Glutamatergic neuron (in vitro differentiated cells): ENCODE measurements around the gene LTO1. TPM values are rescaled to one million over a fixed set of nuclear protein-coding genes. Genes with fewer than 3 reads are reported as not detected.
"Not testable (repeated sequence)": the region's sequence is repeated elsewhere in the genome, so short reads cannot be mapped to it uniquely, and the experiment has no call there.

Source experiments
- DNase-seq: peaks from one replicate; pipeline ENCODE4 v3.0.0; 2022
- H3K27ac Mint-ChIP-seq: one replicate; pipeline ENCODE4 v1.8.0; 2020; ENCODE audit warnings: mild to moderate bottlenecking, mixed read lengths, inconsistent platforms; ENCODE audit not compliant: unreplicated experiment
- H3K27me3 Mint-ChIP-seq: one replicate; pipeline ENCODE4 v1.8.0; 2020; ENCODE audit warnings: mild to moderate bottlenecking, moderate library complexity, mixed read lengths, inconsistent platforms; ENCODE audit not compliant: unreplicated experiment
- H3K36me3 Mint-ChIP-seq: one replicate; pipeline ENCODE4 v1.8.0; 2020; ENCODE audit warnings: mild to moderate bottlenecking, mixed read lengths, inconsistent platforms; ENCODE audit not compliant: unreplicated experiment
- H3K4me1 Mint-ChIP-seq: one replicate; pipeline ENCODE4 v1.8.0; 2020; ENCODE audit warnings: mild to moderate bottlenecking, low read depth, mixed read lengths, inconsistent platforms; ENCODE audit not compliant: unreplicated experiment
- H3K4me3 Mint-ChIP-seq: one replicate; pipeline ENCODE4 v1.8.0; 2020; ENCODE audit warnings: mild to moderate bottlenecking, mixed read lengths, inconsistent platforms; ENCODE audit not compliant: unreplicated experiment
- H3K9me3 Mint-ChIP-seq: one replicate; pipeline ENCODE4 v1.8.0; 2020; ENCODE audit warnings: mild to moderate bottlenecking, moderate library complexity, mixed read lengths, inconsistent platforms; ENCODE audit not compliant: unreplicated experiment
- CTCF ChIP-seq: fragments of 200-600 bp; sonication (generic); IDR thresholded peaks from one replicate; pipeline ENCODE4 v1.5.0; 2021; ENCODE audit not compliant: partially characterized antibody, unreplicated experiment
- total RNA-seq: library from RNA; stranded (reverse); fragmentation: NEBNext Ultra II Directional; extraction: Animal tissue kit (Norgen Biotek cat#: 25700); gene quantifications from one replicate; pipeline ENCODE4 v1.2.1, GENCODE V29; 2021; ENCODE audit not compliant: unreplicated experiment

LTO1 gene
- total RNA-seq, 1 donor from 2014 or later = 38.1 TPM

DNA sequence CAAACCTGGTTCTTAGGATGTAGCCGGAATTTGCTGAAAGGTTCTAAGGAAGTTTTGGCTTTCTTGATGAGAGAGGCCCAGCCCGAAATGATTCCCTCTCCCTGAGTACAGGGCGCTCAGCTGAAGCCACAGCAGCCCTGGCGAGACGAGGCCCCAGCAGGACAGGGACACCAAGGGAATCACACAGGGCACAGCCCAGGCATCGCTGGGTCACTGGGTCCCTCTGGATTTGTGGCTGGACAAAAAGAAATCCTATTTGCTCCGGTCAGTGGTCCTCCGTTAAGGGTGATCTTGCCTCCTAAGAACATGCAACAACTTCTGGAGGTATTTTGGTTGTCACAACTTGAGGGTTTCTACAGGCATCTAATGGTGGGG lies 22.3 kb upstream of the LTO1 start:
- Mint-ChIP-seq H3K4me3 (no peak overlapping the region), H3K27ac (no peak overlapping the region), H3K4me1 (peaks cover 37% of the 10 kb centered on the region), H3K9me3 (no peaks in the 10 kb centered on the region), H3K27me3 (peaks cover 4% of the 10 kb centered on the region), H3K36me3 (no peaks in the 10 kb centered on the region)
- no peak for TF ChIP-seq CTCF
- DNase-seq = no peak

DNA sequence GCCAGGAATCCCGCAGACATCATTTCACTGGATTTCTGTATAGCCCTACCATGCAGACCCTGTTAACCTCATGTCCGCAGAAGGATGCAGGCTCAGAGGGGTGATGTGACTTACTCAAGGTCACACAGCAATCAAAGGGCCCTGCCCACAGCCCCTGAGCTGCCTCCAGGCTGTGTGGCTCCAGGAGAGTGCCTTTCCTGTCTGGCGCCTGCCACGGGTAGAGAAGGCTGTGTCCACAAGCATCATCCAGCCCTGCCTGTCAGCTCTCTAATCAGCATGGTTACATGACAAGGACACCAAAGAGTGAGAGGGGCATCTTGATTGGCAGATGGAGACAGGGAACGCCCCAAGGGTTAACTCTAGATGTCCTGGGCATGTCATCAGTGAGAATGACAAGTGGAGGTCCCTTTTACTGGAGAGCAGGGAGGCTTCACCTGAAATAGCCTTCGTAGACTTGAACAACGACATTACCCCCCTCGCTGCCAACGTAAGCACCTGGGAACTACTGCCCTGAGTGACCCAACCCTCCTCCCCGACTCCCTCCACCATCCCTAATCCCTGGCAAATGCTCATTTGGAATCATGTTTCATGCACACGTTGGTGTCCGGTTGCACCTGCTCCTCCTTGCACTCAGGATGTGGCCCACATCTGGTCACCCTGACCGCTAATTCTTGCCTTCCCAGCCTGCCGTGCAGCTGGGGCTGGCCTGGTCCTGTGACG lies 21.8 kb upstream of the LTO1 start:
- no peak for DNase-seq
- H3K27ac Mint-ChIP-seq = no peak overlapping the region

GRCh38 chr11:69695995-69696394 lies 20.8 kb upstream of the LTO1 start:
- not testable (repeated sequence) for H3K27ac Mint-ChIP-seq, H3K9me3 Mint-ChIP-seq, H3K36me3 Mint-ChIP-seq, H3K27me3 Mint-ChIP-seq, H3K4me3 Mint-ChIP-seq, DNase-seq
- H3K4me1 Mint-ChIP-seq = peaks cover 37% of the 10 kb centered on the region

More for the DNA sequence above, 21.8 kb upstream of the LTO1 start:
- TF ChIP-seq CTCF = no peak
- Mint-ChIP-seq H3K4me1 (peaks cover 37% of the 10 kb centered on the region), H3K36me3 (no peaks in the 10 kb centered on the region), H3K9me3 (no peaks in the 10 kb centered on the region), H3K4me3 (no peak overlapping the region), H3K27me3 (peaks cover 4% of the 10 kb centered on the region)

DNA sequence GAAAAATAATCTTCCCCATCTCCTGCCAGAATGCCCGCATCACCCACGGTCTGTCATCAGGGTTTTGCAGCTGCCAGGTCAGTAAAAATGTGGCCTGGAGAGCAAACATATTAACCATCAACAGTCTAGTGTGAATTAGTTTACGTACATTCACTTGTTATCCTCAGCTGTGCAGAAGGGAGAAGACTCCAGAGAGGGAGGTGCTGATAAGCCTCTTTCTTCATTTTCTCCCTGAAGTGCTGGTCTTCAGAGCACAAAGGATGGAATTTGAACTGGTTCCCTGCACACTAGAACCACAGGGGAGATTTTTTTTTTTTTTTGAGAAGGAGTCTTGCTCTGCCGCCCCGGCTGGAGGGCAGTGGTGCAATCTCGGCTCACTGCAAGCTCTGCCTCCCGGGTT lies 20.4 kb upstream of the LTO1 start:
- no peak for DNase-seq
- no peaks in the 10 kb centered on the region for H3K36me3 Mint-ChIP-seq
- peaks cover under 1% of the 10 kb centered on the region for H3K9me3 Mint-ChIP-seq
- TF ChIP-seq CTCF = no peak
- peaks cover 37% of the 10 kb centered on the region for H3K4me1 Mint-ChIP-seq
- peaks cover 6% of the 10 kb centered on the region for H3K27me3 Mint-ChIP-seq
- H3K27ac Mint-ChIP-seq = no peak overlapping the region
- no peak overlapping the region for H3K4me3 Mint-ChIP-seq

- no peak for TF ChIP-seq CTCF
- no peak overlapping the region for H3K27ac Mint-ChIP-seq
- H3K36me3 Mint-ChIP-seq = no peaks in the 10 kb centered on the region
- peaks cover 35% of the 10 kb centered on the region for H3K4me1 Mint-ChIP-seq
- H3K9me3 Mint-ChIP-seq = peaks cover 2% of the 10 kb centered on the region
- H3K27me3 Mint-ChIP-seq = peaks cover 6% of the 10 kb centered on the region
- no peak for DNase-seq
- no peak overlapping the region for H3K4me3 Mint-ChIP-seq
Measured at GRCh38 chr11:69694781-69695180, 19.6 kb upstream of the LTO1 start.
